GM18868 (cell line): ENCODE results near the gene ZMYND19.
"Not testable (repeated sequence)": the region's sequence is repeated elsewhere in the genome, so short reads cannot be mapped to it uniquely, and the experiment has no call there.

ENCODE experiments used
- ATAC-seq: cut with Tn5 transposase; IDR thresholded peaks from one replicate; pipeline ENCODE4 v1.9.1; 2021; ENCODE audit warnings: mild to moderate bottlenecking, moderate library complexity; ENCODE audit not compliant: unreplicated experiment

The ZMYND19 gene

GRCh38 chr9:137614631-137615386 is 24.5 kb upstream of the ZMYND19 start:
- ATAC-seq: no peak

- no peak for ATAC-seq
These were observed 23.6 kb upstream of the ZMYND19 start for GRCh38 chr9:137613738-137614523.

- no peak for ATAC-seq
These were observed 22.9 kb upstream of the ZMYND19 start for GRCh38 chr9:137613259-137613658.

GRCh38 chr9:137612741-137613142 is 22.4 kb upstream of the ZMYND19 start:
- no peak for ATAC-seq

GRCh38 chr9:137611623-137612609 is 21.6 kb upstream of the ZMYND19 start:
- no peak for ATAC-seq

GRCh38 chr9:137610944-137611343 is 20.6 kb upstream of the ZMYND19 start:
- no peak for ATAC-seq

- no peak for ATAC-seq
These were observed 17.0 kb upstream of the ZMYND19 start for GRCh38 chr9:137607141-137607857.

GRCh38 chr9:137606734-137607138 is 16.4 kb upstream of the ZMYND19 start:
- ATAC-seq: no peak

GRCh38 chr9:137606005-137606621 is 15.8 kb upstream of the ZMYND19 start:
- ATAC-seq: no peak

GRCh38 chr9:137605121-137606004 is 15.1 kb upstream of the ZMYND19 start, which contains the start of gene ARRDC1:
TSS of gene ARRDC1 (plus strand) at chr9:137605686. CDS start at chr9:137605718, 32 bp downstream.
- peak; percentile 83 for ATAC-seq

GRCh38 chr9:137604345-137605086 is 14.2 kb upstream of the ZMYND19 start:
- ATAC-seq: no peak

GRCh38 chr9:137603879-137604278 is 13.6 kb upstream of the ZMYND19 start:
- ATAC-seq: no peak

- ATAC-seq: no peak
These were observed 12.3 kb upstream of the ZMYND19 start for GRCh38 chr9:137602661-137603060.

GRCh38 chr9:137598943-137599342 is 8.6 kb upstream of the ZMYND19 start:
- no peak for ATAC-seq

GRCh38 chr9:137596577-137596976 is 6.3 kb upstream of the ZMYND19 start:
- ATAC-seq: not testable (repeated sequence)

GRCh38 chr9:137593176-137593575 is 2.9 kb upstream of the ZMYND19 start:
- ATAC-seq: no peak

- ATAC-seq: no peak
These were observed 2.5 kb upstream of the ZMYND19 start for GRCh38 chr9:137592767-137593166.

GRCh38 chr9:137590123-137590468 is 216 bp downstream of the ZMYND19 start:
- ATAC-seq: no peak
